SU-DHL-6 (cell line): Measurements from ENCODE around the gene PPFIBP2.

ENCODE experiments used
- EZH2phosphoT487 ChIP-seq: fragments of 200-600 bp; sonication (generic), shearing (Covaris generic); conservative IDR thresholded peaks from 2 replicates; pipeline ENCODE4 v1.6.1; 2018; ENCODE audit warnings: mild to moderate bottlenecking, antibody characterized with exemption, low read length, moderate library complexity, mixed read lengths
- TF ChIP-seq, protein P1 (sequence below): fragments of 200-600 bp; sonication (generic); IDR thresholded peaks from one replicate; pipeline ENCODE4 v1.5.1; 2017; ENCODE audit warnings: antibody characterized with exemption, mild to moderate bottlenecking, low read length, moderate library complexity; ENCODE audit not compliant: insufficient read depth, poor library complexity, severe bottlenecking

DNA sequence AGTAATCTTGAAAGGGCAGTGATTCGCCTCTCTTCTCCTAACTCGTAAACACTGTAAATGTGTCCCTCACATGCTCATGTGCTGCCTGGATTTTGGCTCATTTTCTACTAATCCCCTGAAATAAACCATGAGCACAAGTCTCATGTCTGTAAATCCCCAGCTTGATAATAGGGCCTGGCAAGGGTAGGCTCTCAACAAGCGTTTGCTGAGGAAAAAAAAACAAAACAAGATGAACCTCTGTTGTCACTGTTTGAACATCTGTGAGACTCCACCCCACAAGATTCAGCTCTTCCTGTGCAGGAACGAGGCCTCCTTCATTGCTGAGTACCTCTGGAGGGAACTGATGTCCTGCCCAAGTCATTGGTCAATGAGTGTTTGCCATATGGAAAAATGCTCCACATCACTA lies 164.0 kb downstream of the PPFIBP2 start:
- TF ChIP-seq, protein P1, sequence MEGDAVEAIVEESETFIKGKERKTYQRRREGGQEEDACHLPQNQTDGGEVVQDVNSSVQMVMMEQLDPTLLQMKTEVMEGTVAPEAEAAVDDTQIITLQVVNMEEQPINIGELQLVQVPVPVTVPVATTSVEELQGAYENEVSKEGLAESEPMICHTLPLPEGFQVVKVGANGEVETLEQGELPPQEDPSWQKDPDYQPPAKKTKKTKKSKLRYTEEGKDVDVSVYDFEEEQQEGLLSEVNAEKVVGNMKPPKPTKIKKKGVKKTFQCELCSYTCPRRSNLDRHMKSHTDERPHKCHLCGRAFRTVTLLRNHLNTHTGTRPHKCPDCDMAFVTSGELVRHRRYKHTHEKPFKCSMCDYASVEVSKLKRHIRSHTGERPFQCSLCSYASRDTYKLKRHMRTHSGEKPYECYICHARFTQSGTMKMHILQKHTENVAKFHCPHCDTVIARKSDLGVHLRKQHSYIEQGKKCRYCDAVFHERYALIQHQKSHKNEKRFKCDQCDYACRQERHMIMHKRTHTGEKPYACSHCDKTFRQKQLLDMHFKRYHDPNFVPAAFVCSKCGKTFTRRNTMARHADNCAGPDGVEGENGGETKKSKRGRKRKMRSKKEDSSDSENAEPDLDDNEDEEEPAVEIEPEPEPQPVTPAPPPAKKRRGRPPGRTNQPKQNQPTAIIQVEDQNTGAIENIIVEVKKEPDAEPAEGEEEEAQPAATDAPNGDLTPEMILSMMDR, result no peak
- TF ChIP-seq EZH2phosphoT487, result no peak
